ENCODE results near the gene RARRES2.

- TF ChIP-seq CTCF (optimal IDR thresholded peaks at IDR 0.05 in 1 of 3, IDR thresholded peaks at IDR 0.05 in 1 of 3, conservative IDR thresholded peaks at IDR 0.05 in 1 of 3; ENCODE audit: extremely low read depth in 1 of 3, insufficient read depth in 2 of 3, low read length in 3 of 3) (peak; percentile 16 to 70 (median 53)), EZH2 (IDR thresholded peaks at IDR 0.05; ENCODE audit: low read length) (no peak)
Observed at GRCh38 chr7:150356265-150356897, 15.0 kb upstream of the RARRES2 start.
